ENCODE data around the gene TLL2. TPM values are rescaled to one million over a fixed set of nuclear protein-coding genes. Genes with fewer than 3 reads are reported as not detected.
"Not testable (repeated sequence)": the region's sequence is repeated elsewhere in the genome, so short reads cannot be mapped to it uniquely, and the experiment has no call there.

The TLL2 gene
- total and polyA plus RNA-seq, 4 donors: 0.07 to 0.23 (median 0.10) TPM

GRCh38 chr10:96556003-96556402, 42.3 kb upstream of the TLL2 start:
- WGBS, 2 donors: 81 to 88% methylated on average over 1 of the region's 1 CpG
- Histone ChIP-seq H3K4me3 (no peak overlapping the region), H3K9ac (ENCODE audit: insufficient read depth in 1 of 2, low read length in 2 of 2) (no peak overlapping the region), H3K4me1 (ENCODE audit: control insufficient read depth in 5 of 5, insufficient read depth in 5 of 5, low read length in 5 of 5) (no peaks in the 10 kb centered on the region), H3K27me3 (ENCODE audit: control insufficient read depth in 3 of 3, insufficient read depth in 3 of 3, low read length in 2 of 3) (no peaks in the 10 kb centered on the region), H3K36me3 (ENCODE audit: control insufficient read depth in 4 of 4, insufficient read depth in 4 of 4, low read length in 4 of 4) (peaks cover 13 to 29% (median 25%) of the 10 kb centered on the region in 4 donors), H3K9me3 (ENCODE audit: control insufficient read depth in 4 of 4, insufficient read depth in 3 of 4, low read length in 3 of 4) (no peaks in the 10 kb centered on the region), H3K27ac (ENCODE audit: low read depth in 1 of 2, low read length in 1 of 2) (no peak overlapping the region)
- TF ChIP-seq CTCF (IDR thresholded peaks at IDR 0.05; ENCODE audit: control extremely low read depth, extremely low read depth): no peak
- ATAC-seq (ENCODE audit: insufficient read depth, low FRiP score) (no peak), DNase-seq (peak; percentile 18 to 48 (median 21))

GRCh38 chr10:96555330-96555729, 41.6 kb upstream of the TLL2 start:
- ATAC-seq (ENCODE audit: insufficient read depth, low FRiP score) (no peak), DNase-seq (no peak)
- TF ChIP-seq CTCF (IDR thresholded peaks at IDR 0.05; ENCODE audit: control extremely low read depth, extremely low read depth): no peak
- H3K9ac ChIP-seq (ENCODE audit: insufficient read depth in 1 of 2, low read length in 2 of 2): no peak overlapping the region
- H3K4me1 ChIP-seq (ENCODE audit: control insufficient read depth in 5 of 5, insufficient read depth in 5 of 5, low read length in 5 of 5): no peaks in the 10 kb centered on the region
- 95 to 96% methylated on average over 3 of the region's 3 CpGs for WGBS, 2 donors
- H3K27me3 ChIP-seq (ENCODE audit: control insufficient read depth in 3 of 3, insufficient read depth in 3 of 3, low read length in 2 of 3): no peaks in the 10 kb centered on the region
- peaks cover 12 to 34% (median 25%) of the 10 kb centered on the region in 4 donors for H3K36me3 ChIP-seq (ENCODE audit: control insufficient read depth in 4 of 4, insufficient read depth in 4 of 4, low read length in 4 of 4)
- no peaks in the 10 kb centered on the region for H3K9me3 ChIP-seq (ENCODE audit: control insufficient read depth in 4 of 4, insufficient read depth in 3 of 4, low read length in 3 of 4)
- H3K27ac ChIP-seq (ENCODE audit: low read depth in 1 of 2, low read length in 1 of 2): no peak overlapping the region
- no peak overlapping the region for H3K4me3 ChIP-seq

GRCh38 chr10:96548589-96548988, 34.9 kb upstream of the TLL2 start:
- Histone ChIP-seq H3K9me3 (ENCODE audit: control insufficient read depth in 4 of 4, insufficient read depth in 3 of 4, low read length in 3 of 4) (no peaks in the 10 kb centered on the region), H3K36me3 (ENCODE audit: control insufficient read depth in 4 of 4, insufficient read depth in 4 of 4, low read length in 4 of 4) (peaks cover 6 to 25% (median 14%) of the 10 kb centered on the region in 4 donors), H3K27ac (ENCODE audit: low read depth in 1 of 2, low read length in 1 of 2) (no peak overlapping the region), H3K4me1 (ENCODE audit: control insufficient read depth in 5 of 5, insufficient read depth in 5 of 5, low read length in 5 of 5) (no peaks in the 10 kb centered on the region), H3K27me3 (ENCODE audit: control insufficient read depth in 3 of 3, insufficient read depth in 3 of 3, low read length in 2 of 3) (no peaks in the 10 kb centered on the region), H3K9ac (ENCODE audit: insufficient read depth in 1 of 2, low read length in 2 of 2) (no peak overlapping the region), H3K4me3 (no peak overlapping the region)
- DNase-seq (peak in 2 of 3 donors; percentile 32 to 44), ATAC-seq (ENCODE audit: insufficient read depth, low FRiP score) (no peak)
- no peak for TF ChIP-seq CTCF (IDR thresholded peaks at IDR 0.05; ENCODE audit: control extremely low read depth, extremely low read depth)
- WGBS, 2 donors: 90 to 94% methylated on average over 5 of the region's 5 CpGs

GRCh38 chr10:96545558-96545957, 31.8 kb upstream of the TLL2 start:
- not testable (repeated sequence) for H3K27me3 ChIP-seq (ENCODE audit: control insufficient read depth in 3 of 3, insufficient read depth in 3 of 3, low read length in 2 of 3); H3K4me1 ChIP-seq (ENCODE audit: control insufficient read depth in 5 of 5, insufficient read depth in 5 of 5, low read length in 5 of 5); DNase-seq; H3K9me3 ChIP-seq (ENCODE audit: control insufficient read depth in 4 of 4, insufficient read depth in 3 of 4, low read length in 3 of 4); ATAC-seq (ENCODE audit: insufficient read depth, low FRiP score); H3K9ac ChIP-seq (ENCODE audit: insufficient read depth in 1 of 2, low read length in 2 of 2); H3K4me3 ChIP-seq; H3K27ac ChIP-seq (ENCODE audit: low read depth in 1 of 2, low read length in 1 of 2)
- WGBS, 2 donors: 97 to 98% methylated on average over 10 of the region's 10 CpGs
- H3K36me3 ChIP-seq (ENCODE audit: control insufficient read depth in 4 of 4, insufficient read depth in 4 of 4, low read length in 4 of 4): peaks cover 4 to 21% (median 12%) of the 10 kb centered on the region in 4 donors

Measured in lung (tissue), 12 donors.